Cardiac fibroblast (primary cell): ENCODE results near the gene SPPL3.

Experiments
- DNase-seq, 2 donors: peaks; one replicate each; pipeline versions ENCODE4 v3.0.0 to v3.0.0-alpha.2; 2010; ENCODE audit warnings: low read depth in 2 of 2
- H3K4me3 ChIP-seq, 2 donors: replicated peaks in 1 of 2; 1 replicate in 1 of 2; 2 replicates in 1 of 2; pipeline ENCODE4 v1.5.1; 2011; ENCODE audit warnings: low read depth in 2 of 2, low read length in 2 of 2, mild to moderate bottlenecking in 2 of 2, moderate library complexity in 1 of 2
- TF ChIP-seq, protein P1 (sequence below): IDR thresholded peaks from one replicate; pipeline ENCODE4 v1.5.1; 2011; ENCODE audit warnings: low read depth, mild to moderate bottlenecking, low read length, inconsistent platforms

Gene SPPL3

DNA sequence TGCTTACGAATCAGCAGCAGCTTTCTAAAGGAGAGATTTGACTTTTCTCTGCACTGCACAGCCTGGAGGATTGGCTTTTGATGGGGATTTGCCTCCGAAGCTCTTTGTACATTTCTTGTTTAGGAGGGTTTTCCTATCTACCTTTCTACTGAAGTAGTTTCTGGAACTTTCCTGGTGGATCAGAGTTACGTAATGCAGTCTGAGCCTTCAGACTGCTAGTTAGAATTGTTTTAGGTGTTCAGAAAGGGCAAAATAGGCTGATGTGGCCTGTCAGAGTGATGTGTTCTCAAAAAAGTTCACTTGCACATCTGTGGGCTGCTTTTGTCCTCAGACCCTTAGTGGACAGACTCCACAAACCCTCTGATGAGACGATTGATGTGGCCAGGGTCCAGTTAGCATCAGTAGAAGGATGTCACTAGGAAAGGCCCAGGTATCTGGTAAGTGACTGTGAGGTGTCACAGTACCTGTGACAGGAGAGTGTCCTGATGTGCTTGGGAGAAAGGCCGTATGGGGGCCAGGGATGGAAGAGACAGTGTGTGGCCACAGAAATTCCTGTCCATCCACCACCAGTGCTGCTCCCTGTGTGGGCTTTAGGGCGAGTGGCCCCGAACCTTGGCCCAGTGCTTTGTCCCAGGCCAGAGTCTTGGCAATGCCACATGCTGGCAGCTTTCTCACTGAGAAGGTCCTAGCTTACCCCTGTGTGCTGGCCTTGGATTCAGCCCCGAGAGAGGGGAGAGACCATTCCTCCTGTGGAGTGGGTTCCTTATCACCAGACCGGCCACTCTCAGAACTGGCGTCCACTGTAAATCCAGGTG, 183.0 kb downstream of the SPPL3 start:
- no peak for DNase-seq
- TF ChIP-seq, protein P1, sequence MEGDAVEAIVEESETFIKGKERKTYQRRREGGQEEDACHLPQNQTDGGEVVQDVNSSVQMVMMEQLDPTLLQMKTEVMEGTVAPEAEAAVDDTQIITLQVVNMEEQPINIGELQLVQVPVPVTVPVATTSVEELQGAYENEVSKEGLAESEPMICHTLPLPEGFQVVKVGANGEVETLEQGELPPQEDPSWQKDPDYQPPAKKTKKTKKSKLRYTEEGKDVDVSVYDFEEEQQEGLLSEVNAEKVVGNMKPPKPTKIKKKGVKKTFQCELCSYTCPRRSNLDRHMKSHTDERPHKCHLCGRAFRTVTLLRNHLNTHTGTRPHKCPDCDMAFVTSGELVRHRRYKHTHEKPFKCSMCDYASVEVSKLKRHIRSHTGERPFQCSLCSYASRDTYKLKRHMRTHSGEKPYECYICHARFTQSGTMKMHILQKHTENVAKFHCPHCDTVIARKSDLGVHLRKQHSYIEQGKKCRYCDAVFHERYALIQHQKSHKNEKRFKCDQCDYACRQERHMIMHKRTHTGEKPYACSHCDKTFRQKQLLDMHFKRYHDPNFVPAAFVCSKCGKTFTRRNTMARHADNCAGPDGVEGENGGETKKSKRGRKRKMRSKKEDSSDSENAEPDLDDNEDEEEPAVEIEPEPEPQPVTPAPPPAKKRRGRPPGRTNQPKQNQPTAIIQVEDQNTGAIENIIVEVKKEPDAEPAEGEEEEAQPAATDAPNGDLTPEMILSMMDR: no peak
- H3K4me3 ChIP-seq: no peak overlapping the region

DNA sequence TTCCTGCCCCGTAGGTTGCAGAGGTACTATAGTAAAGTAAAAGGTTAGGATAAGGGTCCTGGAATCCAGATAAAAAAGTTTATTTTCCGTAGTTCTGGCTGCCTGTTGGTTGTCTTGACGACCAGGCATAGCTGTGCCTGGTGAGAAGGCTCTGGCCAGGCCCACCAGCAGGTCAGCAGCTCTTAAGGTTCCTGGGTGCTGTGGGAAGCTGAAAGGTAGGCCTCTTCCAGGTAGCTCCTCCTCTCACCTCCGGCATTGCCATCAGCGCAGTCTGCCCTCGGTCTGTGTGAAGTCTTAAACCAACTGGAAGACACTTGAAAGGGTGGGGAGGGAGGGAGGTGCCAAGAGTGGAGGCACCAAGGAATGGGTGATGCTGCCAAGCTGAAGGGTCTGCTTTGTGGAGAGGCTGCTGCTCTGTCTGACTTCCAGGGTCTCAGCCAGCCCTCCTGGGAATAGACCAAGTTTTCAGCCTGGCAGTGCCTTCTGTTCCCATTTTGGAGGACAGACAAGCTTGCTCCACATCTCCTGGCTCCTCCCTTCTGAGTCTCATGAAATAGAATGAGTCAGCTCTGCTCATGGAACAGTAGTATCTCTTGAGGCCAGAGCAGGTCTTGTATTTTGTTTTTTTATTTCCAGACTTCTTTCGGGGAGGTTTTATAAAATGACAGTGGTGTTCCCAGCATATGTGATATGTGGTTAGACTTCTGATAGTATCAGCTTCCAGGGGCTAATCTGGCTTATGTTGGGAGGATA, 183.7 kb downstream of the SPPL3 start:
- peak; percentile 80 to 85 for DNase-seq
- TF ChIP-seq, protein P1: no peak
- no peak overlapping the region for H3K4me3 ChIP-seq

DNA sequence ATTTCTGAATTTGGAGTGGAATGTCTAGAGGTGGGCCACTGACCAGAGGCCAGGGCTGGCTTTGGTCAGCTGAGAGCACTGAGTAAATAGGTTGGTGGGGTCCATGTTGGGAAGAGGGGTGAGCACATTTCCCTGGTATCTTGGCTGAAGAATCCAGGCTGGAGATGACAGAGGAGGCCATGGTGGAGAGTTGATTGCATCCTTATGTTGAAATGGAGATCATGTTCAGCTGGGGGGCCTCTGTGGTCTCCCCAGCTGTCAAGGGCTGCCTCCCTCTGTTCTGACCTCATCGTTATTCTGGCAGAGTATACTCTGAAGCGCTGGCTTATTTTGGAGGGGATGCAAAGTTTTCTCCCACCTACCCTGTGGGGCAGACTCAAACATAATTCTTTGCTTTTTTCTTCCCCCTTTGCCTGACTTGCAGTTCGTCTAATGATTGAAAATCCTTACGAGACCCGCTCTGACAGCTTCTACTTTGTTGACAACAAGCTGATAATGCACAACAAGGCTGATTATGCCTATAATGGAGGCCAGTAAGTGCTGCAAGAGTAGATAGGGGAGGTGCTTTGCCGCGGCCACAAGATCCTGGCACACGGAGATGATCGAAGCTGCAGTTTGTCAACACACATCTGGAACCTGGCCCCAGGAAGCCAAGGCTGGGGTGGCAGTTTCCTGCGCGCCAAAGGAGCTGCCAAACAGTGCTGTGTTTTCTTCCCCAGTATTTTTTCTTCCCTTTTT, 184.5 kb downstream of the SPPL3 start:
- DNase-seq: peak in 1 of 2 donors; percentile 18
- H3K4me3 ChIP-seq: no peak overlapping the region
- TF ChIP-seq, protein P1: no peak

DNA sequence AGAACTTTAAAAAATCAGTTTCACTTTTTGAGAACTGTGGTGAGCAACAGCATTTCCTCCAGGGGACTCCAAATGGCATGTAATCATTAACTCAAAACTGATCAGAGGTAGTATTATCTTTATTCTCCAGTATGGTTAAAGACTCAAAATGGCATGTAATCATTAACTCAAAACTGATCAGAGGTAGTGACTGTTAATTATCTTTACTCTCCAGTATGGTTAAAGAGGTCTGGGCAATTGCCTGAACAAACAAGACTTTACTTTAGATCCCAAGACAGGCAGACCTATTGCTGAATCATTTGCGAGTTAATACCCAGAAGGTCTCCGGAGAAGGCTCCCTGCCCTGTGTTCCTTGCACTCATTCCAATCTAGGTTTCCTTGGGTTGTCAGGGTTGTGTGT, 185.1 kb downstream of the SPPL3 start:
- TF ChIP-seq, protein P1: no peak
- H3K4me3 ChIP-seq: no peak overlapping the region
- DNase-seq: no peak

DNA sequence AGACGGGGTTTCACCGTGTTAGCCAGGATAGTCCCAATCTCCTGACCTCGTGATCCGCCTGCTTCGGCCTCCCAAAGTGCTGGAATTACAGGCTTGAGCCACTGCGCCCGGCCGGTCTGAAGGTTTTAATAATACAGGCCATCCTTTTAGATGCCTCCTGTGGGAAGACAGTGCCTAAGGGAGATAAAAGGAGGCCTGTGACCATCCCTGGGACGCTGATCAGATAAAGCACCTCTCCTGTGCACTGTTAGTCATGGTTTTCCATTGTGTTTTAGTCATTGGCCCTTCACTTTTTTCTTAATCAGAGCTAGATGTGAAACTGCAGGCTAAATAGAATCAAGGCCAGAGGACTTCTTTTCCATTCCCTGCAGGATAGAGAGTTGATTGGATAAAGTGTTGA, 186.1 kb downstream of the SPPL3 start:
- TF ChIP-seq, protein P1: no peak

DNA sequence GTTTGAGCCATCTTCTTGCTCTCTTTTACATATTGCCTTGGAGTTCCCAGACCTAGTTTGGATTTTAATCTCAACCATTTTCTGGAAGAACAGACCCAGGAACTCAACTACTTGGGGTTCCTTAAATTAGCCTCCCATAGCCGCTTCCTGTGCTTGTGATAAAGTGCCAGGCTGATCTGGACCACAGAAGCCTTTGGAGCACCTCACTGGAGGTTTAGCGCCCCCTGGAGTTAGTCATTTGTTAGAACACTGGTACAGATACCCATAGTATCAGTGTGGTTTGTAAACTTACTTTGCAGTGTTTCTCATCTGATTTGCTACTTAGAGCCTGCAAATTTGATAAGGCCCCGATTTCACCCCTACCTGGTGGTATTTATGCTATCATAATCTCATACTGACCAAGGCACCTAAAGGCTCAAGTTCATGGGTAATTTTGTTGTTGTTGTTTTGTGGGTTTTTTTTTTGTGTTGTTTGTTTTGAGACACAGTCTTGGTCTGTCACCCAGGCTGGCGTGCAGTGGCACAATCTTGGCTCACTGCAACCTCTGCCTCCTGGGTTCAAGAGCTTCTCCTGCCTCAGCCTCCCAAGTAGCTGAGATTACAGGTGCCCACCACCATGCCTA, 190.2 kb downstream of the SPPL3 start:
- TF ChIP-seq, protein P1: peak; percentile 80
- peak; percentile 87 for DNase-seq
- no peak overlapping the region for H3K4me3 ChIP-seq

More for the DNA sequence above, 186.1 kb downstream of the SPPL3 start:
- H3K4me3 ChIP-seq: no peak overlapping the region
- DNase-seq: no peak
